Fibroblast of lung (primary cell): ENCODE measurements around the gene RSRP1.
"Not testable (repeated sequence)": the region's sequence is repeated elsewhere in the genome, so short reads cannot be mapped to it uniquely, and the experiment has no call there.

Source experiments
- EZH2 ChIP-seq: IDR thresholded peaks from 2 replicates; pipeline ENCODE4 v1.5.1; 2012; ENCODE audit warnings: low read length, control low read depth, mild to moderate bottlenecking; ENCODE audit errors: missing control alignments
- TF ChIP-seq, protein P1 (sequence below), 2 donors: IDR thresholded peaks in 1 of 2; conservative IDR thresholded peaks in 1 of 2; 1 replicate in 1 of 2; 2 replicates in 1 of 2; pipeline ENCODE4 v1.5.1; 2011 to 2012; ENCODE audit warnings: low read length in 2 of 2, control low read depth in 1 of 2, inconsistent platforms in 1 of 2, low read depth in 1 of 2, mild to moderate bottlenecking in 1 of 2

DNA sequence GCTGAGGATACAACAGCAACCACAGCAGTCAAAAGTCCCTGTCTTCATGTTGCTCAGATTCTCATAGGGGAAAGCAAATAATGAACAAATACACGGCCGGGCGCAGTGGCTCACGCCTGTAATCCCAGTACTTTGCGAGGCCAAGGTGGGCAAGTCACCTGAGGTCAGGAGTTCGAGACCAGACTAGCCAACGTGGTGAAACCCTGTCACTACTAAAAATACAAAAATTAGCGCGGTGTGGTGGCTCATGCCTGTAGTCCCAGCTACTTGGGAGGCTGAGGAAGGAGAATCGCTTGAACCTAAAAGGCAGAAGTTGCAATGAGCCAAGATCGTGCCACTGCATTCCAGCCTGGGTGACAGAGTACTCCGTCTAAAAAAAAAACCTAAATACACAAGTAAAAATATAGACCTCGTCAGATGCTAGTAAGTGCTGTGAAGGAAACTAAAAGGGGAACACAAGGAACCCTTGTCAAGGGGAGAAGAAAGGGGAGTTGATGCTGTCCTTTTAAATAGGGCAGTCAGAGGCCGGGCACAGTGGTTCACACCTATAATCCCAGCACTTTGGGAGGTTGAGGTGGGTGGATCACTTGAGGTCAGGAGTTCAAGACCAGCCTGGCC, 21.0 kb upstream of the RSRP1 start:
- TF ChIP-seq EZH2, result not testable (repeated sequence)
- TF ChIP-seq, protein P1, sequence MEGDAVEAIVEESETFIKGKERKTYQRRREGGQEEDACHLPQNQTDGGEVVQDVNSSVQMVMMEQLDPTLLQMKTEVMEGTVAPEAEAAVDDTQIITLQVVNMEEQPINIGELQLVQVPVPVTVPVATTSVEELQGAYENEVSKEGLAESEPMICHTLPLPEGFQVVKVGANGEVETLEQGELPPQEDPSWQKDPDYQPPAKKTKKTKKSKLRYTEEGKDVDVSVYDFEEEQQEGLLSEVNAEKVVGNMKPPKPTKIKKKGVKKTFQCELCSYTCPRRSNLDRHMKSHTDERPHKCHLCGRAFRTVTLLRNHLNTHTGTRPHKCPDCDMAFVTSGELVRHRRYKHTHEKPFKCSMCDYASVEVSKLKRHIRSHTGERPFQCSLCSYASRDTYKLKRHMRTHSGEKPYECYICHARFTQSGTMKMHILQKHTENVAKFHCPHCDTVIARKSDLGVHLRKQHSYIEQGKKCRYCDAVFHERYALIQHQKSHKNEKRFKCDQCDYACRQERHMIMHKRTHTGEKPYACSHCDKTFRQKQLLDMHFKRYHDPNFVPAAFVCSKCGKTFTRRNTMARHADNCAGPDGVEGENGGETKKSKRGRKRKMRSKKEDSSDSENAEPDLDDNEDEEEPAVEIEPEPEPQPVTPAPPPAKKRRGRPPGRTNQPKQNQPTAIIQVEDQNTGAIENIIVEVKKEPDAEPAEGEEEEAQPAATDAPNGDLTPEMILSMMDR (conservative IDR thresholded peaks at IDR 0.05 in 1 of 2, IDR thresholded peaks at IDR 0.05 in 1 of 2; ENCODE audit: low read depth in 1 of 2, low read length in 2 of 2), result not testable (repeated sequence)
